ENCODE measurements around the gene LDLRAP1. TPM values are rescaled to one million over a fixed set of nuclear protein-coding genes. Genes with fewer than 3 reads are reported as not detected.

Gene LDLRAP1
- total RNA-seq, 1 donor from 2014 or later = 8.6 TPM

- no peaks in the 10 kb centered on the region for H4K20me1 ChIP-seq (ENCODE audit: low read depth)
- H3K9me3 Mint-ChIP-seq = no peaks in the 10 kb centered on the region
- H3K9ac ChIP-seq = no peak overlapping the region
- peaks cover 17% of the 10 kb centered on the region for H3K27me3 Mint-ChIP-seq (ENCODE audit: insufficient read depth, low read depth)
- no peak overlapping the region for H3K4me3 ChIP-seq
- H3K4me1 ChIP-seq = no peaks in the 10 kb centered on the region
- peaks cover 7% of the 10 kb centered on the region for H3K36me3 Mint-ChIP-seq
- TF ChIP-seq EZH2phosphoT487 (IDR thresholded peaks at IDR 0.05) (no peak), CTCF (IDR thresholded peaks at IDR 0.05) (no peak), EZH2 (IDR thresholded peaks at IDR 0.05) (no peak)
- no peaks in the 10 kb centered on the region for H3K27me3 ChIP-seq
- no peak overlapping the region for H3K27ac Mint-ChIP-seq
- H3K79me2 ChIP-seq (ENCODE audit: low read depth) = no peaks in the 10 kb centered on the region
- no peak for DNase-seq (ENCODE audit: low spot score)
- no peaks in the 10 kb centered on the region for H3K9me3 ChIP-seq (ENCODE audit: low read depth)
- no peak overlapping the region for H3K27ac ChIP-seq
- H3K4me1 Mint-ChIP-seq = peaks cover 34% of the 10 kb centered on the region
- H3K4me2 ChIP-seq = no peak overlapping the region
- H3K4me3 Mint-ChIP-seq = no peak overlapping the region
- no peaks in the 10 kb centered on the region for H3K36me3 ChIP-seq
- H2AFZ ChIP-seq (replicated peaks) = no peak overlapping the region
- H3F3A ChIP-seq (ENCODE audit: low read depth) = no peaks in the 10 kb centered on the region
These were observed 11.7 kb downstream of the LDLRAP1 start for GRCh38 chr1:25554886-25555752.

GRCh38 chr1:25555753-25556092 is 12.3 kb downstream of the LDLRAP1 start:
- no peak overlapping the region for H3K4me3 Mint-ChIP-seq
- peaks cover 32% of the 10 kb centered on the region for H3K4me1 Mint-ChIP-seq
- TF ChIP-seq EZH2phosphoT487 (IDR thresholded peaks at IDR 0.05) = no peak
- TF ChIP-seq CTCF (IDR thresholded peaks at IDR 0.05) = no peak
- H3K27me3 ChIP-seq = no peaks in the 10 kb centered on the region
- no peak overlapping the region for H2AFZ ChIP-seq (replicated peaks)
- no peak overlapping the region for H3K27ac Mint-ChIP-seq
- no peaks in the 10 kb centered on the region for H3K79me2 ChIP-seq (ENCODE audit: low read depth)
- H3K27ac ChIP-seq = no peak overlapping the region
- peaks cover 17% of the 10 kb centered on the region for H3K27me3 Mint-ChIP-seq (ENCODE audit: insufficient read depth, low read depth)
- H3K36me3 Mint-ChIP-seq = peaks cover 7% of the 10 kb centered on the region
- no peaks in the 10 kb centered on the region for H3K36me3 ChIP-seq
- no peak for DNase-seq (ENCODE audit: low spot score)
- no peaks in the 10 kb centered on the region for H3K4me1 ChIP-seq
- no peaks in the 10 kb centered on the region for H3K9me3 Mint-ChIP-seq
- H3K4me3 ChIP-seq = no peak overlapping the region
- no peak overlapping the region for H3K4me2 ChIP-seq
- H3F3A ChIP-seq (ENCODE audit: low read depth) = no peaks in the 10 kb centered on the region
- H3K9ac ChIP-seq = no peak overlapping the region
- H3K9me3 ChIP-seq (ENCODE audit: low read depth) = no peaks in the 10 kb centered on the region
- H4K20me1 ChIP-seq (ENCODE audit: low read depth) = no peaks in the 10 kb centered on the region

GRCh38 chr1:25556132-25556670 is 12.8 kb downstream of the LDLRAP1 start:
- H3K4me3 Mint-ChIP-seq = no peak overlapping the region
- H3K36me3 Mint-ChIP-seq = peaks cover 7% of the 10 kb centered on the region
- TF ChIP-seq EZH2phosphoT487 (IDR thresholded peaks at IDR 0.05) (no peak), CTCF (IDR thresholded peaks at IDR 0.05) (no peak), EZH2 (IDR thresholded peaks at IDR 0.05) (no peak)
- Histone ChIP-seq H3K4me1 (no peaks in the 10 kb centered on the region), H3K27ac (no peak overlapping the region), H3K27me3 (no peaks in the 10 kb centered on the region), H3K4me3 (no peak overlapping the region), H3K9ac (no peak overlapping the region), H3F3A (ENCODE audit: low read depth) (no peaks in the 10 kb centered on the region), H3K79me2 (ENCODE audit: low read depth) (no peaks in the 10 kb centered on the region), H3K9me3 (ENCODE audit: low read depth) (no peaks in the 10 kb centered on the region), H2AFZ (replicated peaks) (no peak overlapping the region), H3K36me3 (no peaks in the 10 kb centered on the region), H3K4me2 (no peak overlapping the region), H4K20me1 (ENCODE audit: low read depth) (no peaks in the 10 kb centered on the region)
- peaks cover 32% of the 10 kb centered on the region for H3K4me1 Mint-ChIP-seq
- H3K27me3 Mint-ChIP-seq (ENCODE audit: insufficient read depth, low read depth) = peaks cover 16% of the 10 kb centered on the region
- no peak for DNase-seq (ENCODE audit: low spot score)
- H3K9me3 Mint-ChIP-seq = no peaks in the 10 kb centered on the region
- H3K27ac Mint-ChIP-seq = no peak overlapping the region
